ENCODE measurements around the gene GSX2.

Gene GSX2

DNA sequence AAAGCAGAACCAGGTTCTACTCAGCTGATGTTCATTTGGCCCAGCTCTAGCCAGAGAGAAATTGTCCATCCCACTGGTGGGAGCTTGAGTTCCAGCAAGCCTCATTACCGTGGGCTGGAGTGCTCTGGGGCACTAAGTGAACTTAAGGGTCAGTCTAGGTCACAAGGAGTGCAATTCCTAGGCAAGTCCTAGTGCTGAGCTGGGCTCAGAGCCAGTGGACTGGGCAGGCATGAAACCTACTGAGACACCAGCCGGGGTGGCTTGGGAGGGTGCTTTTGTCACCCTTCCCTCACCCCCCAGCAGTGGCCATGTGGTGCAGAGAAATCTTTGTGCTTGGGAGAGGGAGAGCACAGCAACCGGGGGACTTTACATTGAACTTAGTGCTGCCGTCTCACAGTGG lies 39.4 kb downstream of the GSX2 start:
- H3K36me3 Mint-ChIP-seq (ENCODE audit: low read depth): no peaks in the 10 kb centered on the region
- H3K27ac Mint-ChIP-seq: no peak overlapping the region
- H3K4me1 Mint-ChIP-seq: peaks cover 5% of the 10 kb centered on the region

DNA sequence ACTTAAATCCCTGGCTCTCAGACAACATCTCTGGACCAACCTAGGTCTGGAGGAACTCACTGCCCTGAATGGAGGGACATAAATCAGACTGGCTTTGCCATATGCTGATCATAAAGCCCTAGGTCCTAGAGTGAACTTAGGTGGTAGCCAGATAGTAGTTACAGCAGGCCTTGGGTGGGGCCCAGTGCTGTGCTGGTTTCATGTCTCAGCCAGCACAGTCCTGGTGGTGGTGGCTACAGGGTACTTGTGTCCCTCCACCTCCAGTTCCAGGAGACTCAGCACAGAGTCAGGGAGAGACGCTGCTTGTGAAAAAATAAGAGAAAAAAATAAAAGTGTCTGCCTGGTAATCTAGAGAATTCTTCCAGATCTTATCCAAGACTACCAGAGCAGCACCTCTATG lies 40.3 kb downstream of the GSX2 start:
- Mint-ChIP-seq H3K4me1 (peaks cover 5% of the 10 kb centered on the region), H3K27ac (no peak overlapping the region), H3K36me3 (ENCODE audit: low read depth) (no peaks in the 10 kb centered on the region), H3K4me3 (no peak overlapping the region), H3K9me3 (no peaks in the 10 kb centered on the region), H3K27me3 (ENCODE audit: low read depth, poor library complexity) (peaks cover 7% of the 10 kb centered on the region)
- DNase-seq: no peak
- TF ChIP-seq, protein P1, sequence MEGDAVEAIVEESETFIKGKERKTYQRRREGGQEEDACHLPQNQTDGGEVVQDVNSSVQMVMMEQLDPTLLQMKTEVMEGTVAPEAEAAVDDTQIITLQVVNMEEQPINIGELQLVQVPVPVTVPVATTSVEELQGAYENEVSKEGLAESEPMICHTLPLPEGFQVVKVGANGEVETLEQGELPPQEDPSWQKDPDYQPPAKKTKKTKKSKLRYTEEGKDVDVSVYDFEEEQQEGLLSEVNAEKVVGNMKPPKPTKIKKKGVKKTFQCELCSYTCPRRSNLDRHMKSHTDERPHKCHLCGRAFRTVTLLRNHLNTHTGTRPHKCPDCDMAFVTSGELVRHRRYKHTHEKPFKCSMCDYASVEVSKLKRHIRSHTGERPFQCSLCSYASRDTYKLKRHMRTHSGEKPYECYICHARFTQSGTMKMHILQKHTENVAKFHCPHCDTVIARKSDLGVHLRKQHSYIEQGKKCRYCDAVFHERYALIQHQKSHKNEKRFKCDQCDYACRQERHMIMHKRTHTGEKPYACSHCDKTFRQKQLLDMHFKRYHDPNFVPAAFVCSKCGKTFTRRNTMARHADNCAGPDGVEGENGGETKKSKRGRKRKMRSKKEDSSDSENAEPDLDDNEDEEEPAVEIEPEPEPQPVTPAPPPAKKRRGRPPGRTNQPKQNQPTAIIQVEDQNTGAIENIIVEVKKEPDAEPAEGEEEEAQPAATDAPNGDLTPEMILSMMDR (IDR thresholded peaks at IDR 0.05): no peak

More for the DNA sequence above, 39.4 kb downstream of the GSX2 start:
- Mint-ChIP-seq H3K4me3 (no peak overlapping the region), H3K9me3 (no peaks in the 10 kb centered on the region), H3K27me3 (ENCODE audit: low read depth, poor library complexity) (peaks cover 7% of the 10 kb centered on the region)
- TF ChIP-seq, protein P1 (IDR thresholded peaks at IDR 0.05): no peak
- no peak for DNase-seq

DNA sequence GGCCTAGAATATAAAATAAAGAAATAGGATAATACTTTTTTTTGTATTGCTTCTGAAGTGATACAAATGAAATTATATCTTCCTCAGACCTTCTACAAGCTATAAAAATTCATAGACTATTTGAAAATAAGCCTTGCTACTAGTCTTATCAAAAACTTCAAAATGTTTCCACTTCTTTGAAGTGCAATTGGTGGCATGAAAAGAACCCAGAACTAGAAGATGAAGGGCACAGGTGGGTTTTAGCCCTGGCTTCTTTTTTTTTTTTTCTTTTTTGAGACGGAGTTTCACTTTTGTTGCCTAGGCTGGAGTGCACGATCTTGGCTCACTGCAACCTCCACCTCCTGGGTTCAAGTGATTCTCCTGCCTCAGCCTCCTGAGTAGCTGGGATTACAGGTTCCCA lies 44.2 kb downstream of the GSX2 start:
- H3K4me1 Mint-ChIP-seq: peaks cover 4% of the 10 kb centered on the region
- peaks cover 4% of the 10 kb centered on the region for H3K9me3 Mint-ChIP-seq
- H3K4me3 Mint-ChIP-seq: no peak overlapping the region
- DNase-seq: no peak
- TF ChIP-seq, protein P1 (IDR thresholded peaks at IDR 0.05): no peak
- no peak overlapping the region for H3K27ac Mint-ChIP-seq
- H3K27me3 Mint-ChIP-seq (ENCODE audit: low read depth, poor library complexity): peaks cover 4% of the 10 kb centered on the region
- H3K36me3 Mint-ChIP-seq (ENCODE audit: low read depth): no peaks in the 10 kb centered on the region

DNA sequence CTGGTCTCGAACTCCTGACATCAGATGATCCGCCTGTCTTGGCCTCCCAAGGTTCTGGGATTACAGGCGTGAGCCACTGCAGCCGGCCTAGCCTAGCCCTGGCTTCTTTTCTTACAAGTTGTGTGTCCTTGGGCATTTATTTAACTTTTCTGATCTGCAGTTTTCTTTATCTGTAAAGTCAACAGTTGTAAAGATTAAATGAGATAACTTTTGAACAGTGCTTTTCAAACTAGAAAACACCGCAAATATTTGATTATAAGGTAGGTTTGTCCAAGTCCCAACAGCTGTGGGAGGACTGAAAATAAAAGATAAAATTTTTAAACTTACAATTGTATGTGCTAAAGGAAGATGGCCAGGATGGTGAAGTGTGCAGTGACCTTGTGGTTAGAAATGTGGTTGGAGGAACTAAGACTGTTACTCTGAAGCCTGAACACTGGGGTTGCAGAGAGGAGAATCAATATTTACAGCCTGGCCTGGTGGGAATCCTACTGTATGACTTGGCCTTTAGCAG lies 44.8 kb downstream of the GSX2 start:
- peaks cover 4% of the 10 kb centered on the region for H3K27me3 Mint-ChIP-seq (ENCODE audit: low read depth, poor library complexity)
- peaks cover 5% of the 10 kb centered on the region for H3K9me3 Mint-ChIP-seq
- H3K36me3 Mint-ChIP-seq (ENCODE audit: low read depth): no peaks in the 10 kb centered on the region
- no peak for DNase-seq
- H3K27ac Mint-ChIP-seq: no peak overlapping the region
- no peaks in the 10 kb centered on the region for H3K4me1 Mint-ChIP-seq
- H3K4me3 Mint-ChIP-seq: no peak overlapping the region
- TF ChIP-seq, protein P1 (IDR thresholded peaks at IDR 0.05): no peak

DNA sequence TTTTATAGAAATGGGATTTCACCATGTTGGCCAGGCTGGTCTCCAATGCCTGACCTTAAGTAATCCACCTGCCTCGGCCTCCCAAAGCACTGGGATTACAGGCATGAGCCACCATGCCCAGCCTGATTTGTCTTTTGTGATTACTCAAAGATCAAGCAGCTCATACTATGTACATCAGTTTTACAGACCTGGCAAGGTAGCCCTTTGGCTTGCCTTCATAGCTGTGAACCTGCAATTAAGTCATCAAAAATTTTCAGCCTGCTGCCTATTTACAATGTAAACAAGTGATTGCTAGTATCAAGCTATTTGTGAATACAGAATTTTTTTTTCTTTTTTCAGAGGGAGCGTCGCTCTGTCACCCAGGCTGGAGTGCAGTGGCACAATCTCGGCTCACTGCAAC lies 46.2 kb downstream of the GSX2 start:
- TF ChIP-seq, protein P1 (IDR thresholded peaks at IDR 0.05): no peak

DNA sequence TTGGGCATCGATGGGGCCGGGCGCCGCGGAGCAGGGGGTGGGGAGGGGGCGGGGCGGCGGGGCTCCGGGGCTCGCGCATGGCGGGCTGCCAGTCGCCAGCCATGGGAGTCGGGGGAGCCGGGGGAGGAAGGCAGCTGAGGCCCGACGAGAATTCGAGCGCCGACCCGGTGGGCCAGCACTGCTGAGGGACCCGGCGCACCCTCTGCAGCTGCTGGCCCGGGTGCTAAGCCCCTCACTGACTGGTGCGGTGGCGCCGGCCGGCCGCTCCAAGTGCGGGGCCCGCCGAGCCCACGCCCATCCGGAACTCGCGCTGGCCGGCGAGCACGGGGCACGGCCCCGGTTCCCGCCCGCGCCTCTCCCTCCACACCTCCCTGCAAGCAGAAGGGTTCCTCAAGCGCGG lies 49.4 kb downstream of the GSX2 start:
- peaks cover 22% of the 10 kb centered on the region for H3K9me3 Mint-ChIP-seq
- no peaks in the 10 kb centered on the region for H3K4me1 Mint-ChIP-seq
- no peak for DNase-seq
- H3K27me3 Mint-ChIP-seq (ENCODE audit: low read depth, poor library complexity): no peaks in the 10 kb centered on the region
- TF ChIP-seq, protein P1 (IDR thresholded peaks at IDR 0.05): no peak
- H3K36me3 Mint-ChIP-seq (ENCODE audit: low read depth): peaks cover 3% of the 10 kb centered on the region
- no peak overlapping the region for H3K27ac Mint-ChIP-seq
- no peak overlapping the region for H3K4me3 Mint-ChIP-seq

More for the DNA sequence above, 46.2 kb downstream of the GSX2 start:
- H3K9me3 Mint-ChIP-seq: peaks cover 11% of the 10 kb centered on the region
- H3K4me3 Mint-ChIP-seq: no peak overlapping the region
- H3K36me3 Mint-ChIP-seq (ENCODE audit: low read depth): no peaks in the 10 kb centered on the region
- H3K27me3 Mint-ChIP-seq (ENCODE audit: low read depth, poor library complexity): no peaks in the 10 kb centered on the region
- H3K4me1 Mint-ChIP-seq: no peaks in the 10 kb centered on the region
- DNase-seq: no peak
- no peak overlapping the region for H3K27ac Mint-ChIP-seq
